Measurements from ENCODE around the gene SYNM. TPM values are rescaled to one million over a fixed set of nuclear protein-coding genes. Genes with fewer than 3 reads are reported as not detected.
"Not testable (repeated sequence)": the region's sequence is repeated elsewhere in the genome, so short reads cannot be mapped to it uniquely, and the experiment has no call there.

The SYNM gene
- total RNA-seq, 1 donor from 2014 or later = 1.7 TPM

GRCh38 chr15:99058421-99058870, 46.4 kb upstream of the SYNM start:
- peak overlapping the region; percentile 84 for H3K4me3 Mint-ChIP-seq (ENCODE audit: unreplicated experiment)
- H3K9me3 Mint-ChIP-seq (ENCODE audit: unreplicated experiment) = no peaks in the 10 kb centered on the region
- H3K27ac Mint-ChIP-seq (ENCODE audit: unreplicated experiment) = no peak overlapping the region
- DNase-seq (ENCODE audit: low spot score) = no peak
- H3K27me3 Mint-ChIP-seq (ENCODE audit: unreplicated experiment) = peaks cover 9% of the 10 kb centered on the region
- no peaks in the 10 kb centered on the region for H3K36me3 Mint-ChIP-seq (ENCODE audit: low read depth, unreplicated experiment)
- H3K4me1 Mint-ChIP-seq (ENCODE audit: unreplicated experiment) = peaks cover 5% of the 10 kb centered on the region
- no peak for TF ChIP-seq CTCF (IDR thresholded peaks at IDR 0.05; ENCODE audit: unreplicated experiment)

DNA sequence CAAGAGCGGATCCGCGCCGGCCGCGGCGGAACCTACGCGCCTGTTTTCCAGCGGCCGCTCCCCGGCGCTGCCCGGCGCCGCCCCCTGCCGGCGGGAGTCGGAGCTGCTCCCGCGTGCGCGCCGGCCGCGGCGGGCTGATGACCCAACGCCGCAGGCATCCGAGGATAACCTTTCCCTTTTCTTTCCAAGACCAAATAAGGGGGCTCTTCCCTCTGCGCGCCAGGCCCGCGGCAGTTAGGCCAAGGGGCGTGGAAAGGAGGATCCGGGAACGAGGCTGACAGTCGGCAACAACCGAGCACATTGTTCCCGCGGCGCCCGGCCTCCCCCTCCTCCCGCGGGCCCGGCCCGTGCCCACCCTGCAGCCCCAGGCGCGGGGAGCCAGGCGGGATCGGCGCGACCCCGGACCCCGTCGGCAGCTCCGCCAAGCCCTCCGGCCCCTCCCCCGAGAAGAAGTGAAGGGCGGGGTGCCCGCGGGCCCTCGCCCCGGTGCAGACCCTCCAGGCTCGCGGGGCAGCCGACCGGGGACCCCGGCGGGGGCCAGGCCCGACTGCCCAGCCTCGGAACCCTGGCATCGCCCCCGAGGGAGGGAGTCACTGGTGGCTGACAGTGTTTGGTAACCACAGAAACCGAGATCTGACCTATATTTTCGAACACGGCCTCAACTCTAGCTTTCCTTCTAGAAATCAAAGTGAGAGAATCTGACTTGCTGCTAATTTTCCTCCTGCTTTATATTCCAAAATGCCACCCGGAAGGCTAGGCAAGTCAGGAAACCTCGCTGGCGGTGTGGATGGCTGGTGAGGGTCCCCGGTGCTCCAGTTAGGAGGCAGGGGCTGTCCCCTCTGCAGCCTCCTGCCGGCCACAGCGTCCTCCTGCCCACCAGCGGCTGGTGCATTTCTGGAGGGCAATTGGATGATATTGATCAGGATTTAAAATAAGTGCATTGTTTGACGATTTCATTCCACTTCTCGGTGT, 45.6 kb upstream of the SYNM start:
- peak; percentile 83 for TF ChIP-seq CTCF (IDR thresholded peaks at IDR 0.05; ENCODE audit: unreplicated experiment)
- Mint-ChIP-seq H3K4me1 (ENCODE audit: unreplicated experiment) (peaks cover 5% of the 10 kb centered on the region), H3K27me3 (ENCODE audit: unreplicated experiment) (peaks cover 9% of the 10 kb centered on the region), H3K36me3 (ENCODE audit: low read depth, unreplicated experiment) (no peaks in the 10 kb centered on the region), H3K27ac (ENCODE audit: unreplicated experiment) (peak overlapping the region; percentile 78), H3K4me3 (ENCODE audit: unreplicated experiment) (peak overlapping the region; percentile 87), H3K9me3 (ENCODE audit: unreplicated experiment) (no peaks in the 10 kb centered on the region)
- DNase-seq (ENCODE audit: low spot score) = peak; percentile 88

GRCh38 chr15:99060186-99060585, 44.7 kb upstream of the SYNM start:
- not testable (repeated sequence) for H3K4me1 Mint-ChIP-seq (ENCODE audit: unreplicated experiment); DNase-seq (ENCODE audit: low spot score); H3K27me3 Mint-ChIP-seq (ENCODE audit: unreplicated experiment); H3K4me3 Mint-ChIP-seq (ENCODE audit: unreplicated experiment); H3K36me3 Mint-ChIP-seq (ENCODE audit: low read depth, unreplicated experiment); H3K9me3 Mint-ChIP-seq (ENCODE audit: unreplicated experiment); H3K27ac Mint-ChIP-seq (ENCODE audit: unreplicated experiment)

GRCh38 chr15:99062226-99062625, 42.7 kb upstream of the SYNM start:
- Mint-ChIP-seq H3K27ac (ENCODE audit: unreplicated experiment) (no peak overlapping the region), H3K9me3 (ENCODE audit: unreplicated experiment) (no peaks in the 10 kb centered on the region), H3K36me3 (ENCODE audit: low read depth, unreplicated experiment) (no peaks in the 10 kb centered on the region), H3K4me1 (ENCODE audit: unreplicated experiment) (peaks cover 5% of the 10 kb centered on the region), H3K4me3 (ENCODE audit: unreplicated experiment) (no peak overlapping the region), H3K27me3 (ENCODE audit: unreplicated experiment) (peaks cover 5% of the 10 kb centered on the region)
- DNase-seq (ENCODE audit: low spot score) = no peak
- no peak for TF ChIP-seq CTCF (IDR thresholded peaks at IDR 0.05; ENCODE audit: unreplicated experiment)

DNA sequence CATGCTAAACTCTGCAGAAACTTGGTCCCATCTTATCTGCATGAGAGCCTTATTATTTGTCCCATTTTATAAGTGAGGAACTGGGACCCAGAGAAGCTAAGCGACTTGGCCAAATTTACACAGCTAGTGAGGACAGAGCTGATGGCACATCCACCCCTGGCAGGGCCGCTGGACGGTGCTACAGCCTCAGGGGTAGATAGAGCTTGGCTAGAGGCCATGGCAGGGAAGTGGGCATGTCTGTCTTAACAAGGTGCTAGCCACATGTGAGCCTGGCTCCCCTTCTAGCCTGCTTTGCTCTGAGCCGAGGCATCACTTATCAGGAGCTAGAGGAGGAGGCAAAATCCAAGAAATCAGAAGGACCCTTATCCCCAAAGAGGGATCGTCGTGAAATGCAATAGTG, 36.7 kb upstream of the SYNM start:
- no peak overlapping the region for H3K4me3 Mint-ChIP-seq (ENCODE audit: unreplicated experiment)
- no peak overlapping the region for H3K27ac Mint-ChIP-seq (ENCODE audit: unreplicated experiment)

More for the DNA sequence above, 36.7 kb upstream of the SYNM start:
- no peak for TF ChIP-seq CTCF (IDR thresholded peaks at IDR 0.05; ENCODE audit: unreplicated experiment)
- Mint-ChIP-seq H3K4me1 (ENCODE audit: unreplicated experiment) (no peaks in the 10 kb centered on the region), H3K36me3 (ENCODE audit: low read depth, unreplicated experiment) (no peaks in the 10 kb centered on the region), H3K27me3 (ENCODE audit: unreplicated experiment) (no peaks in the 10 kb centered on the region), H3K9me3 (ENCODE audit: unreplicated experiment) (no peaks in the 10 kb centered on the region)
- DNase-seq (ENCODE audit: low spot score) = no peak
